ENCODE results near the gene CDKAL1. TPM values are rescaled to one million over a fixed set of nuclear protein-coding genes. Genes with fewer than 3 reads are reported as not detected.

CDKAL1 gene
- total and polyA plus RNA-seq, 2 of the 13 experiments (the other 11 are each of a cell fraction or from before 2014, with no cell fraction given) = 9.5 to 27.7 TPM

DNA sequence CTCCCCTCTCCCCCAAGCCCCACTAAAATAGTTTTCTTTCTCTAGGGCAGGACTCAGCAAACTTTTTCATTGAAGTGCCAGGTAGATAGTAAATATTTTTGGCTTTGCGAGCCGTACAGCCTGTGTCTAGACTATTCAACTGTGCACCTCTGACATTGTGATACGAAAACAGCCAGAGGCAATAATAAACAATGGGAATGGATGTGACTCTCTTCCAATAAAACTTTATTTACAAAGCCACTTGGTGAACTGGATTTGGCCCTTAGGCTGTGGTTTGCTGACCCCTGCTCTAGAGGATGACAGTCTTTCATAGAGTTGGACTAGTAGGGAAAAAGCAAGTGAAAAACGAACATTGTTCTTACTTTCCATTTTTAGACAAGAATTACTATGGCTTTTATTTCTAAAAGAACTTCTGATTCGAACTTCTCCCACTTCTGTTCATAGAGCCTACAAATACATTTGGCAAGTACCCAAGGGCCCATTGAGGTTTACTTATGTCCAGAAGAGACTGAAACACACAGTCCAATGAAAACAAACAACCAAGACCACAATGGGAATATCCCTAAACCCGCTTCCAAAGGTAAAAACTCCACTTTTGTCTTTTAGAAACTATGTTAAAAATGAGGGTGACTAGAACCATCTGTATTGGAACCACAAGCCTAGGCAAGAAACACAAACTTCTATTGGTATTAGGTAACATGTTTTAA lies 46.4 kb upstream of the CDKAL1 start (continued):
- TF ChIP-seq, protein P1, sequence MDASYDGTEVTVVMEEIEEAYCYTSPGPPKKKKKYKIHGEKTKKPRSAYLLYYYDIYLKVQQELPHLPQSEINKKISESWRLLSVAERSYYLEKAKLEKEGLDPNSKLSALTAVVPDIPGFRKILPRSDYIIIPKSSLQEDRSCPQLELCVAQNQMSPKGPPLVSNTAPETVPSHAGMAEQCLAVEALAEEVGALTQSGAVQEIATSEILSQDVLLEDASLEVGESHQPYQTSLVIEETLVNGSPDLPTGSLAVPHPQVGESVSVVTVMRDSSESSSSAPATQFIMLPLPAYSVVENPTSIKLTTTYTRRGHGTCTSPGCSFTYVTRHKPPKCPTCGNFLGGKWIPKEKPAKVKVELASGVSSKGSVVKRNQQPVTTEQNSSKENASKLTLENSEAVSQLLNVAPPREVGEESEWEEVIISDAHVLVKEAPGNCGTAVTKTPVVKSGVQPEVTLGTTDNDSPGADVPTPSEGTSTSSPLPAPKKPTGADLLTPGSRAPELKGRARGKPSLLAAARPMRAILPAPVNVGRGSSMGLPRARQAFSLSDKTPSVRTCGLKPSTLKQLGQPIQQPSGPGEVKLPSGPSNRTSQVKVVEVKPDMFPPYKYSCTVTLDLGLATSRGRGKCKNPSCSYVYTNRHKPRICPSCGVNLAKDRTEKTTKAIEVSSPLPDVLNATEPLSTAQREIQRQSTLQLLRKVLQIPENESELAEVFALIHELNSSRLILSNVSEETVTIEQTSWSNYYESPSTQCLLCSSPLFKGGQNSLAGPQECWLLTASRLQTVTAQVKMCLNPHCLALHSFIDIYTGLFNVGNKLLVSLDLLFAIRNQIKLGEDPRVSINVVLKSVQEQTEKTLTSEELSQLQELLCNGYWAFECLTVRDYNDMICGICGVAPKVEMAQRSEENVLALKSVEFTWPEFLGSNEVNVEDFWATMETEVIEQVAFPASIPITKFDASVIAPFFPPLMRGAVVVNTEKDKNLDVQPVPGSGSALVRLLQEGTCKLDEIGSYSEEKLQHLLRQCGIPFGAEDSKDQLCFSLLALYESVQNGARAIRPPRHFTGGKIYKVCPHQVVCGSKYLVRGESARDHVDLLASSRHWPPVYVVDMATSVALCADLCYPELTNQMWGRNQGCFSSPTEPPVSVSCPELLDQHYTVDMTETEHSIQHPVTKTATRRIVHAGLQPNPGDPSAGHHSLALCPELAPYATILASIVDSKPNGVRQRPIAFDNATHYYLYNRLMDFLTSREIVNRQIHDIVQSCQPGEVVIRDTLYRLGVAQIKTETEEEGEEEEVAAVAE (CRISPR knock-in tag; IDR thresholded peaks at IDR 0.05; ENCODE audit: borderline replicate concordance) = no peak

DNA sequence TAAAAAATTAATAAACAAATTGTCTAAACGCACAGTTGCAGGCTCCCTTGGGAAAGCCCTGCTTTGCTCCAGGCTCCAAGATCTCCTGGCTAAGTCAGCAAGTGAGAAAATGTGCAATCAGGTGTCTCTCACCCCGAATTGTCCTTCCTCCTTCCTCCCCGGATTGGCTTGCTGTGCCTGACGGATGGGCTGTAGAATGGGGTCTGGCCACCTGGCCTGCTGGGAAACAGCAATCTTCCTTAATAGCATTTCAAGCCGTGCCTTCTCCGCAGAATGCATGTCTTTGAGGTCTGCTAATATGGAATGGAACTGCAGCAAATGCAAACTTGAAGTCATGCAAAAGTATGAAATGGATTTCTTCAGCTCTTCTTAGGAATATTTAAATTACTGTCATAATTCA lies 43.7 kb upstream of the CDKAL1 start:
- no TSS peak for BruUV-seq (replicated peaks)
- Histone ChIP-seq H3K27ac (ENCODE audit: extremely low read length, insufficient read depth, low read length) (no peak overlapping the region), H2AFZ (ENCODE audit: low read length) (no peak overlapping the region), H3K4me2 (ENCODE audit: low read depth, low read length) (no peak overlapping the region), H3K9ac (ENCODE audit: insufficient read depth, low read depth, low read length) (no peak overlapping the region), H3K79me2 (ENCODE audit: insufficient read depth, low read length) (no peaks in the 10 kb centered on the region), H3K4me1 (ENCODE audit: insufficient read depth, low read length) (peaks cover 9% of the 10 kb centered on the region), H3K4me3 (replicated peaks in 1 of 3; ENCODE audit: insufficient read depth in 1 of 3, low read depth in 2 of 3, low read length in 3 of 3) (no peak overlapping the region), H4K20me1 (ENCODE audit: insufficient read depth, low read length) (no peaks in the 10 kb centered on the region), H3K36me3 (replicated peaks in 1 of 2; ENCODE audit: control insufficient read depth in 1 of 2, insufficient read depth in 2 of 2, low read length in 2 of 2) (peaks cover 12 to 45% of the 10 kb centered on the region in 2 experiments), H3K9me3 (ENCODE audit: low read length) (no peaks in the 10 kb centered on the region), H3K27me3 (ENCODE audit: control insufficient read depth in 1 of 2, insufficient read depth in 2 of 2, low read length in 2 of 2) (no peaks in the 10 kb centered on the region)
- no peak for TF ChIP-seq ZIK1 (CRISPR knock-in tag; IDR thresholded peaks at IDR 0.05; ENCODE audit: borderline replicate concordance, low read depth)
- no peak for TF ChIP-seq SKI (IDR thresholded peaks at IDR 0.05; ENCODE audit: partially characterized antibody)
- TF ChIP-seq ZNF570 (CRISPR knock-in tag; IDR thresholded peaks at IDR 0.05; ENCODE audit: borderline replicate concordance) = no peak
- no peak for TF ChIP-seq SMC3 (IDR thresholded peaks at IDR 0.05; ENCODE audit: low read length)
- no peak for TF ChIP-seq NFKB2 (CRISPR knock-in tag; IDR thresholded peaks at IDR 0.05; ENCODE audit: borderline replicate concordance)
- in situ Hi-C loops (cut with HindIII; ENCODE audit: extremely low pct_ligation_motif_present, low pct_unique_long_range_greater_than_20kb) (no loop called here), intact Hi-C loops (cut with micrococcal nuclease; ENCODE audit: unreplicated experiment) (no loop called here)
- FAIRE-seq = no peak
- 99% methylated on average over 6 of the region's 6 CpGs for WGBS (ENCODE audit: low lambda C conversion rate)
- POLR2A ChIA-PET = no interaction called here
- no peak for DNase-seq (ENCODE audit: low spot score)
- CTCF ChIA-PET (ENCODE audit: low intra/inter-chr PET ratio, low total read pairs) = no interaction called here
- ATAC-seq = no peak
